Activated T-helper 17 cell treated with anti-CD3 and anti-CD28 coated beads, Interleukin-2, amount 50 U/mL, for 72 hours (primary cell): ENCODE measurements around the gene KIDINS220. TPM values are rescaled to one million over a fixed set of nuclear protein-coding genes. Genes with fewer than 3 reads are reported as not detected.

Source experiments
- ATAC-seq: fragments of 150-1000 bp; cut with Tn5 transposase; replicated peaks from 2 replicates; pipeline ENCODE4 v1.10.0; 2021; ENCODE audit warnings: mild to moderate bottlenecking, moderate library complexity
- H3K27ac Mint-ChIP-seq: one replicate; pipeline ENCODE4 v1.8.0; 2022; ENCODE audit warnings: mixed read lengths
- H3K27me3 Mint-ChIP-seq: one replicate; pipeline ENCODE4 v1.8.0; 2022; ENCODE audit warnings: mixed read lengths
- H3K36me3 Mint-ChIP-seq: one replicate; pipeline ENCODE4 v1.8.0; 2022; ENCODE audit warnings: low read depth, mild to moderate bottlenecking, mixed read lengths
- H3K4me1 Mint-ChIP-seq: one replicate; pipeline ENCODE4 v1.8.0; 2022; ENCODE audit warnings: mixed read lengths
- H3K4me3 Mint-ChIP-seq: one replicate; pipeline ENCODE4 v1.8.0; 2022; ENCODE audit warnings: mild to moderate bottlenecking, mixed read lengths
- H3K9me3 Mint-ChIP-seq: one replicate; pipeline ENCODE4 v1.8.0; 2022; ENCODE audit warnings: mixed read lengths
- total RNA-seq, 2 donors: library from RNA; stranded (reverse); gene quantifications; one replicate each; pipeline ENCODE4 v1.2.3, GENCODE V29; 2022

KIDINS220 gene
- total RNA-seq, 2 donors from 2014 or later, result 28.9 to 31.1 TPM

- no peaks in the 10 kb centered on the region for H3K27me3 Mint-ChIP-seq
- no peaks in the 10 kb centered on the region for H3K9me3 Mint-ChIP-seq
- no peak overlapping the region for H3K4me3 Mint-ChIP-seq
- no peak overlapping the region for H3K27ac Mint-ChIP-seq
- ATAC-seq, result no peak
- no peaks in the 10 kb centered on the region for H3K36me3 Mint-ChIP-seq
- no peaks in the 10 kb centered on the region for H3K4me1 Mint-ChIP-seq
Observed at GRCh38 chr2:8861797-8862196, 24.4 kb upstream of the KIDINS220 start.

- peak; percentile 74 for ATAC-seq
- Mint-ChIP-seq H3K9me3 (no peaks in the 10 kb centered on the region), H3K27me3 (no peaks in the 10 kb centered on the region), H3K4me1 (no peaks in the 10 kb centered on the region), H3K36me3 (no peaks in the 10 kb centered on the region), H3K27ac (no peak overlapping the region), H3K4me3 (no peak overlapping the region)
Observed at GRCh38 chr2:8860239-8860638, 22.8 kb upstream of the KIDINS220 start.

GRCh38 chr2:8858910-8859309, 21.5 kb upstream of the KIDINS220 start:
- no peak for ATAC-seq
- no peaks in the 10 kb centered on the region for H3K36me3 Mint-ChIP-seq
- no peak overlapping the region for H3K4me3 Mint-ChIP-seq
- H3K27ac Mint-ChIP-seq, result no peak overlapping the region
- H3K9me3 Mint-ChIP-seq, result no peaks in the 10 kb centered on the region
- H3K27me3 Mint-ChIP-seq, result no peaks in the 10 kb centered on the region
- no peaks in the 10 kb centered on the region for H3K4me1 Mint-ChIP-seq

DNA sequence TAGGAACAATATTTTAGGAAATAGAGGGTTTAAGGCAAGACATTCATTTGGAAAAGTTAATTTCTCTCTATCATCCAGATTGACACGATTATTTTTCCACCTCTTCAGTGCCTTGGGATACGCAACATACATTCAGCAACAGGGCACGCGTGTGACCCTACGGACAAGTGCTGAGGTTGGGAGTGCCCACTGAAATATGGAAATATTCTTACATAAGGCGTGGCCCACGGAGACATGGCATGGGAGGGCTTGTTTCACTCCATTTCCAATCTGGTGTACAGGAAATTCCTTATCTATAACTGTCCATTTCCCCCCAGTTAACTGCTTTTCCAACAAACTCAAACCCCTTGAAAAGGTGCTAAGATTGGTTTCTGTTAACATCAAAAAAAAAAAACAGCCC, 20.9 kb upstream of the KIDINS220 start:
- Mint-ChIP-seq H3K36me3 (no peaks in the 10 kb centered on the region), H3K4me1 (no peaks in the 10 kb centered on the region), H3K27me3 (no peaks in the 10 kb centered on the region), H3K4me3 (no peak overlapping the region), H3K27ac (no peak overlapping the region), H3K9me3 (no peaks in the 10 kb centered on the region)
- no peak for ATAC-seq

- no peak for ATAC-seq
- no peaks in the 10 kb centered on the region for H3K4me1 Mint-ChIP-seq
- H3K36me3 Mint-ChIP-seq, result no peaks in the 10 kb centered on the region
- H3K27me3 Mint-ChIP-seq, result no peaks in the 10 kb centered on the region
- no peak overlapping the region for H3K27ac Mint-ChIP-seq
- no peaks in the 10 kb centered on the region for H3K9me3 Mint-ChIP-seq
- no peak overlapping the region for H3K4me3 Mint-ChIP-seq
Observed at GRCh38 chr2:8857709-8858108, 20.3 kb upstream of the KIDINS220 start.

DNA sequence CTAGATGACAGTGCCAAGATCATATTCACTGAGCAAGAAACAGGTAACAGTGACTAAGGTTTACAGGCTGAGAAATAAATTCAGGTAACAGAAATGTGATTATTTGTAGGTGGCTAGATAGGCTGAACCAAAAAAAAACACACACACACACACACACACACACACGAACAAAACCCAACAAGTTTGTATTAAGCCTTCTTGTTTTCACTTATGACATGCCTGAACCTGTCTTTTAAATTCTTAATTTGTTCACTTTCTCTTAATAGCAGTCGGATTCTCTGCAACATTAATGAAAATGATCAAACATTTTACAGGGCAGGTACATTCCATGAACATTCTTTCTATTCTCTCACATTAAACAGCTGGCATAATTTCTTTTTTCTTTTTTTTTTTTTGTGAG, 18.8 kb upstream of the KIDINS220 start:
- no peak overlapping the region for H3K4me3 Mint-ChIP-seq
- no peak overlapping the region for H3K27ac Mint-ChIP-seq
- no peaks in the 10 kb centered on the region for H3K36me3 Mint-ChIP-seq
- H3K4me1 Mint-ChIP-seq, result no peaks in the 10 kb centered on the region
- no peaks in the 10 kb centered on the region for H3K27me3 Mint-ChIP-seq
- no peaks in the 10 kb centered on the region for H3K9me3 Mint-ChIP-seq
- no peak for ATAC-seq

- no peak overlapping the region for H3K27ac Mint-ChIP-seq
- H3K4me3 Mint-ChIP-seq, result no peak overlapping the region
- no peaks in the 10 kb centered on the region for H3K4me1 Mint-ChIP-seq
- H3K27me3 Mint-ChIP-seq, result peaks cover 3% of the 10 kb centered on the region
- H3K36me3 Mint-ChIP-seq, result no peaks in the 10 kb centered on the region
- H3K9me3 Mint-ChIP-seq, result no peaks in the 10 kb centered on the region
- no peak for ATAC-seq
Observed at GRCh38 chr2:8855010-8855409, 17.6 kb upstream of the KIDINS220 start.

- H3K27me3 Mint-ChIP-seq, result peaks cover 5% of the 10 kb centered on the region
- no peak for ATAC-seq
Observed at GRCh38 chr2:8853426-8853825, 16.0 kb upstream of the KIDINS220 start.

GRCh38 chr2:8851811-8852560, 14.6 kb upstream of the KIDINS220 start:
- no peaks in the 10 kb centered on the region for H3K36me3 Mint-ChIP-seq
- no peaks in the 10 kb centered on the region for H3K4me1 Mint-ChIP-seq
- H3K4me3 Mint-ChIP-seq, result no peak overlapping the region
- H3K27ac Mint-ChIP-seq, result no peak overlapping the region
- H3K9me3 Mint-ChIP-seq, result no peaks in the 10 kb centered on the region
- no peak for ATAC-seq
- peaks cover 6% of the 10 kb centered on the region for H3K27me3 Mint-ChIP-seq

More at GRCh38 chr2:8853426-8853825, 16.0 kb upstream of the KIDINS220 start:
- Mint-ChIP-seq H3K4me1 (no peaks in the 10 kb centered on the region), H3K36me3 (no peaks in the 10 kb centered on the region), H3K9me3 (no peaks in the 10 kb centered on the region), H3K4me3 (no peak overlapping the region), H3K27ac (no peak overlapping the region)

DNA sequence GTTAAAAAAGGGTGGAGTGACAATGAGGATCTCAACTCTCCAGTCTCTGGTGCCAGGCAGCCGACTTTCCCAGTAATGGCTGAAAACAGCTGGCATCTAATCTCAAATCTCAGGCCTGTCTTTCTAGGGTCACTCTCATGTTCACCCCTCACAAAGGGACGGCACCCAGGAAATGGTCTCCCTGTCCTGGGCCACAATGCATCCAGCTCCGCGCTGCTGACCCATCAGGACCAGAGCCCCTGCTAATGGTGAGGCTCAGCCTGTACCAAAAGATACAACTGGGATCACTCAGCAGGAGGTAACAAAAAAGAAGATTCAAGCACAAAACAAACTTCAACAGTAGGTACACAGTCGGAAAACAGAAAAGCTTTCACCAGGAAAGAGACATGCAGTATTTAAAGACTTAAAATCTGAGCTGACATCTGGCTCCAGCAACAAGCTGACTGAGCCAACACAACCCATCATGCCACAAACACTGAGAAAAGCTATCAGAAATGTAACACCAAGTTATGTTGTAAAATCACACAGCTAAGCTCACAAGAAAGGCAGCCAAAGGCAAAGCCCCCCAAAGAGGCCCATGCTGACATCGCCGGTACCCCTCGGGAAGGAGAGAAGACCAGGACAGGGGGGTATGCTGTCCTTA, 13.6 kb upstream of the KIDINS220 start:
- Mint-ChIP-seq H3K27me3 (peaks cover 17% of the 10 kb centered on the region), H3K9me3 (no peaks in the 10 kb centered on the region), H3K4me1 (no peaks in the 10 kb centered on the region), H3K4me3 (no peak overlapping the region), H3K36me3 (no peaks in the 10 kb centered on the region), H3K27ac (no peak overlapping the region)
- no peak for ATAC-seq

GRCh38 chr2:8849327-8849726, 11.9 kb upstream of the KIDINS220 start:
- no peak overlapping the region for H3K27ac Mint-ChIP-seq
- no peaks in the 10 kb centered on the region for H3K36me3 Mint-ChIP-seq
- H3K4me1 Mint-ChIP-seq, result no peaks in the 10 kb centered on the region
- no peak for ATAC-seq
- H3K9me3 Mint-ChIP-seq, result no peaks in the 10 kb centered on the region
- H3K27me3 Mint-ChIP-seq, result peaks cover 29% of the 10 kb centered on the region
- H3K4me3 Mint-ChIP-seq, result no peak overlapping the region

DNA sequence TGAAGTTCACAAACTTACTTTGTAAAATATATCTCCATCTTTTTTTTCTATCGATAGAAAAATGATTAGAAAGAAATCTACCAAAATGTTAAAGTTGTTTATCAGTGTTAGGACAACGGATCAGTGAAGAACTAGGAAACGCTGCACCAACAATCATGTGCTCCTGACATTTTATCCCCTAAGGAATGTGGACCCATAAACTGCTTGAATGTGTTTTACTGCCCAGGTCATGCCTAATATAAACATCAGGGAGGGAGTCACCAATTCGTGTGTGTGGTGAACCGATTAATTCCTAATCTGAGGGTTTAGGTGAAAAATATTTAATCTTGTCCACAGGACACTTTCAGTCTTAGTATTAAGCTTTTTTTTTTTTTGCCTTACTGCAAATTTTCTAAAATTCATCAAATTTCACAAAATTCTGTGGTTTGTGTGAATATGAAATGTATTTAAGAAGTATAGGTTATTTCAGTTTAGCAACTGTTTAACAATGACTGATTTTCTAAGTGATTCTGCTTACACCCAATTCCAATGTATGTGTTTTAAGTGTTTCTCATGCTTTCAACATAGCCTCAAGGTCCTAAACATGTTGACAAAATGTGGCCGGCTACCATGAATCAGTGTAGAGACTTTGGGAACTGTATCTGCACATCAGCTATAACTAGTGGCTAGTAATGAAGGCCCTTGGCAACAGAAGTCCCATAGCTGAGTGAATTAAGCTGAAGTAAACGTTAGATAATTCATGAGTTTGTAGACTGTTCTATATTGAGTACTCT, 11.1 kb upstream of the KIDINS220 start:
- no peak for ATAC-seq
- Mint-ChIP-seq H3K9me3 (no peaks in the 10 kb centered on the region), H3K4me3 (no peak overlapping the region), H3K27ac (no peak overlapping the region), H3K4me1 (no peaks in the 10 kb centered on the region), H3K27me3 (peaks cover 29% of the 10 kb centered on the region), H3K36me3 (no peaks in the 10 kb centered on the region)

DNA sequence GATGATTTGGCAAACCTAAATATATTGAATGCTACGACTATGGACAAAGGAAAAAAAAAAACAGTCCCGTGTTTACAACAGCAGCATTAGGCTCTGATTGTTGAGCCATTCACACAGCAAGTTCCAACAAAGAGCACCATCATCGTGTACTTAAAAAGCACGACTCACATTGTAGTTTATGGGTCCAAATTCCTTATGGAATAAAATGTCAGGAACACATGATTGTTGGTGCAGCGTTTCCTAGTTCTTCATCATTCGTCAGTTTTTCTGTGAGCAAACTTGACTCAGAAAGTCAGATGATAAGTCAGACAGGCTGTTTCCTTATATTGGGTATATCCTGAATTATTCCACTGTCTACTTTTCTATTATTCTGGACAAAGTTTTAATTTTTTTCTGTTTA, 10.0 kb upstream of the KIDINS220 start:
- Mint-ChIP-seq H3K4me1 (no peaks in the 10 kb centered on the region), H3K27ac (no peak overlapping the region), H3K4me3 (no peak overlapping the region), H3K36me3 (no peaks in the 10 kb centered on the region), H3K27me3 (peaks cover 29% of the 10 kb centered on the region), H3K9me3 (no peaks in the 10 kb centered on the region)
- ATAC-seq, result no peak

DNA sequence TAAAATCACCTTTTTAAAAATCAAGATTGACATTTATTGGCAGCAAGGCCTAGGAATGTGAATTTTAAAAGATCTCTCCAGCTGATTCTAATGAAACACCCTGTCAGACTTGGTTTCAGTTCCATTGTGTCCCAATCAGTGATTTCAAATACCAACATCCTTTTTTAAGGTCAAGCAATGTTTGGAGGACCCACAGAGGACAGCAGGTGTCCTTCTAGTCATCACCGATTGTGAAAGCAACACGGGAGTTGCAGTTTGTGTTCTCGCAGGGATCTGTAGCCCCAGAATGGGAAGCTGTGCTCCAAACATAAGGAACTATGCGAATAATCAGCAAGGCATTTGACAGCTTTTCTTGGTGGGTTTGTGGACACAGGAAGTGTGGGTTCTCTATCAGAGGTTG, 4.5 kb upstream of the KIDINS220 start:
- Mint-ChIP-seq H3K9me3 (no peaks in the 10 kb centered on the region), H3K27me3 (peaks cover 28% of the 10 kb centered on the region), H3K27ac (no peak overlapping the region), H3K4me1 (peaks cover 7% of the 10 kb centered on the region), H3K4me3 (no peak overlapping the region), H3K36me3 (no peaks in the 10 kb centered on the region)
- ATAC-seq, result no peak
